Measurements from ENCODE around the gene CRTAC1.

The CRTAC1 gene

GRCh38 chr10:97895084-97895483 is 135.3 kb downstream of the CRTAC1 start:
- no peak for DNase-seq

- DNase-seq: no peak
Observed at GRCh38 chr10:97894092-97894491, 136.3 kb downstream of the CRTAC1 start.

GRCh38 chr10:97892939-97893338 is 137.5 kb downstream of the CRTAC1 start:
- DNase-seq: no peak

GRCh38 chr10:97892506-97892905 is 137.9 kb downstream of the CRTAC1 start:
- DNase-seq: no peak

- no peak for DNase-seq
Observed at GRCh38 chr10:97891497-97892167, 138.8 kb downstream of the CRTAC1 start.

GRCh38 chr10:97889461-97890265 is 140.8 kb downstream of the CRTAC1 start:
- no peak for DNase-seq

- peak; percentile 16 for DNase-seq
Observed at GRCh38 chr10:97888641-97889262, 141.7 kb downstream of the CRTAC1 start.

- DNase-seq: no peak
Observed at GRCh38 chr10:97888134-97888533, 142.3 kb downstream of the CRTAC1 start.

- DNase-seq: no peak
Observed at GRCh38 chr10:97887399-97887798, 143.0 kb downstream of the CRTAC1 start.

GRCh38 chr10:97886286-97886685 is 144.1 kb downstream of the CRTAC1 start:
- no peak for DNase-seq

- no peak for DNase-seq
Observed at GRCh38 chr10:97883092-97883485, 147.3 kb downstream of the CRTAC1 start.

GRCh38 chr10:97882142-97883091 is 148.0 kb downstream of the CRTAC1 start:
- DNase-seq: no peak

GRCh38 chr10:97880109-97880508 is 150.3 kb downstream of the CRTAC1 start:
- DNase-seq: no peak

GRCh38 chr10:97879241-97879640 is 151.2 kb downstream of the CRTAC1 start:
- DNase-seq: no peak

- no peak for DNase-seq
Observed at GRCh38 chr10:97876402-97876801, 154.0 kb downstream of the CRTAC1 start.

- DNase-seq: no peak
Observed at GRCh38 chr10:97875391-97875790, 155.0 kb downstream of the CRTAC1 start.

- no peak for DNase-seq
Observed at GRCh38 chr10:97874332-97874731, 156.1 kb downstream of the CRTAC1 start.

- no peak for DNase-seq
Observed at GRCh38 chr10:97873569-97873968, 156.9 kb downstream of the CRTAC1 start.

GRCh38 chr10:97870990-97871389 is 159.4 kb downstream of the CRTAC1 start:
- no peak for DNase-seq

GRCh38 chr10:97869091-97870042 is 161.1 kb downstream of the CRTAC1 start:
- DNase-seq: peak; percentile 55

GRCh38 chr10:97868134-97868685 is 162.2 kb downstream of the CRTAC1 start:
- no peak for DNase-seq

All from NCI-H1105 treated with DMSO at 0.1 percent for 48 hours (cell line).